ENCODE measurements around the gene CRNN. TPM values are rescaled to one million over a fixed set of nuclear protein-coding genes. Genes with fewer than 3 reads are reported as not detected.

The CRNN gene
- total and polyA plus RNA-seq, 2 experiments from 2014 or later = not detected

DNA sequence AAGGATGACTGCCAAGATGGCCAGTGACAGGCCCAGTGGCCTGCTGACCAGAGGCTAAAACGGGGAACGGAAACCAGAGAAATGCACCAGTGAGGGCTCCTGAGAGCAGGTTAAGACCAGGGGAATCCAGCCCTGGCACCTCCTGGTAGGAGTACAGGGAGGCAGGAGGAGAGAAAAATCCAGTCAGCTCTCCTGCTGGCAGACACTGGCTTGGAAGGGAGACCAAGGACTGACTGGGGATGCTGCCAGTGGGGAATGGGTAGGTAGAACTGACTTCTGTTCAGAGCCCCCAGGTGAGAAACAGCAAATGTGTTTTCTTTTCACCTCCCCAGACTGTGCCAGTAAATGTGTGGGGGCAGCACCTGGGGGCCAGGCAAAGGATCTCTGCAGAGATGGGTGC is 27.7 kb upstream of the CRNN start:
- TF ChIP-seq, protein P1, sequence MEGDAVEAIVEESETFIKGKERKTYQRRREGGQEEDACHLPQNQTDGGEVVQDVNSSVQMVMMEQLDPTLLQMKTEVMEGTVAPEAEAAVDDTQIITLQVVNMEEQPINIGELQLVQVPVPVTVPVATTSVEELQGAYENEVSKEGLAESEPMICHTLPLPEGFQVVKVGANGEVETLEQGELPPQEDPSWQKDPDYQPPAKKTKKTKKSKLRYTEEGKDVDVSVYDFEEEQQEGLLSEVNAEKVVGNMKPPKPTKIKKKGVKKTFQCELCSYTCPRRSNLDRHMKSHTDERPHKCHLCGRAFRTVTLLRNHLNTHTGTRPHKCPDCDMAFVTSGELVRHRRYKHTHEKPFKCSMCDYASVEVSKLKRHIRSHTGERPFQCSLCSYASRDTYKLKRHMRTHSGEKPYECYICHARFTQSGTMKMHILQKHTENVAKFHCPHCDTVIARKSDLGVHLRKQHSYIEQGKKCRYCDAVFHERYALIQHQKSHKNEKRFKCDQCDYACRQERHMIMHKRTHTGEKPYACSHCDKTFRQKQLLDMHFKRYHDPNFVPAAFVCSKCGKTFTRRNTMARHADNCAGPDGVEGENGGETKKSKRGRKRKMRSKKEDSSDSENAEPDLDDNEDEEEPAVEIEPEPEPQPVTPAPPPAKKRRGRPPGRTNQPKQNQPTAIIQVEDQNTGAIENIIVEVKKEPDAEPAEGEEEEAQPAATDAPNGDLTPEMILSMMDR (IDR thresholded peaks at IDR 0.05; ENCODE audit: low read depth, low read length) = no peak
- Histone ChIP-seq H3K9me3 (ENCODE audit: low read depth) (no peaks in the 10 kb centered on the region), H3K27me3 (no peaks in the 10 kb centered on the region), H3K36me3 (no peaks in the 10 kb centered on the region), H3K4me1 (ENCODE audit: low read depth) (no peaks in the 10 kb centered on the region), H3K4me3 (no peak overlapping the region), H3K27ac (no peak overlapping the region)
- no peak for DNase-seq (ENCODE audit: low read depth in 1 of 2, low spot score in 1 of 2)

DNA sequence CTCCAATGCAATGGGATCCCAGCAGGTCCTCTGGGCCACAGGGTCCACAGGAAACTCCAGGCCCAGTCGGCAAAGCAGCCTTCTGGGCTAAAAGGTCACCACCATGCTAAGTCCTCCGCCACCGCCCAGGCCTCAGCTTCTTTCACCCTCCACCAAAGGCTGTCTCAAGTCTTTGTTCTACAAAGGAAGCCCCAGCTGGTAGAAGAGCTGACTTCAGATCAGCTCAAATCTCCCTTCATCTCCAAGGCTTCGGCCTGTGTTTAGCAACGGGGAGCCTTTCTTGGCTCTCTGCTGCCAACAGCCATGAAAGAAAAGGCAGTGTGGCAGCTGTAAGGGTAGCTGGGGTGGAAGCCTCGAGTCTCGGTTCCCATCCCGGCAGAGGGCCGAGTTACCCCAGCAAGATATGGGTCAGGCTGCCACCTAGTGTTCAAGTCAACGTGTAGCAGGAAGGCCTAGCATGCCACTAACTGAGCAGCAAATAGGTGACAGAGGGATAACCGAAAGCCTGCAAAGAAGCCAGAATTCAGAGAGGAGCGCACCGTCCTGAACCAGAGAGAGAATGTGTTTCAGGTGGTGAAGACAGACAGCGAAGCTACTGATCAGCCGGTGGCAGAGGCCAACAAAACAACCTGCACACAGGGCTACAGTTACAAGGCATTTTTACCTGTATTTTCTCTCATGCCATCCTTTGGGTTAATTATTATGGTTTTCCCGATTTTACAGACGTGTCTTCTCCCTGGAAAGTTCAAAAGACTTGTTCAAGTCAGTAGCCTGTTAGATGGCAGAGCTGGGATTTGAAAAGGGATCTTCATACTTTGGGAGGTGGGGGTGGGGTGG is 26.8 kb upstream of the CRNN start:
- no peak overlapping the region for H3K27ac ChIP-seq
- H3K4me1 ChIP-seq (ENCODE audit: low read depth) = no peaks in the 10 kb centered on the region
- H3K9me3 ChIP-seq (ENCODE audit: low read depth) = no peaks in the 10 kb centered on the region
- no peaks in the 10 kb centered on the region for H3K27me3 ChIP-seq
- peak in 1 of 2 donors; percentile 83 for DNase-seq (ENCODE audit: low read depth in 1 of 2, low spot score in 1 of 2)
- no peak overlapping the region for H3K4me3 ChIP-seq
- no peaks in the 10 kb centered on the region for H3K36me3 ChIP-seq
- TF ChIP-seq, protein P1 (IDR thresholded peaks at IDR 0.05; ENCODE audit: low read depth, low read length) = peak; percentile 92

DNA sequence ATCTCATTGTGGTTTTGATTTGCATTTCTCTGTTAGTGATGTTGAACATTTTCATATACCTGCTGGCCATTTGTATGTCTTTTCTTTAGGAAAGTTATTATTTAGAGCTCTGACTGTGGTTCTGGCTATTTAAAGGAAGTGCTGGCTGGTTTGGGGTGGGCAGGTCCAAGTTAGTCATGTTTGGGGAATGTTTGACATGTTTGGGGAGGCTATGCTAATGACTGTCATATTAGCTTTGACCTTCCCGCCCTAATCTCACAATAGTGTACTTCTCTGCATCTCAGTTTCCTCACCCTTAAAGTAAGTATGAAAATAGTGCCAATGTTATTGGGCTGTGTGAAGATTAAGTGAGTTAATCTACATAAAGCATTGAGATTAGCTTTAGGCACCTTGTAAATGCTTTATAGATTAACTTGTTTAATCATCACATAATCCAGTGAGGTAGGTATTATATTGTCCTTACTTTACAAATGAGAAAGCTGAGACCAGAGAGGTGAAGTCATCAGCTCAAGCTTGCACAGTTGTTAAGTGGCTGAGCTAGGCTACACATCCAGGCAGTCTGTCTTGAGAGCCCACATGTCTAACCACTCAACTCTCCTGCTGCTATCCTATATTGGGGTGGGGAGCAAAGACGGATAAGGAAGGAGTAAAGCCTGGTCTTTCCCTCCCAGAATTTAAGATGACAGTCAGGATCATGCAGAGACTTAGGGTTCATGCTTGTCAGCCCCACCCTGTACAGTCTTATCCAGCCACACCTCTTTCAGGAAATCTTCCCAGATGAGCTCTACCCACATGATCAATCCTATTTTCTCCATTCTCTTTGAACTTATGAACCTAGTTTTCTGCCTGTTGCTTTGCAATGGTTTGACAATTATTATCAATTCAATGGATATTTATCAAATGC is 22.8 kb upstream of the CRNN start:
- Histone ChIP-seq H3K9me3 (ENCODE audit: low read depth) (no peaks in the 10 kb centered on the region), H3K4me3 (no peak overlapping the region), H3K36me3 (no peaks in the 10 kb centered on the region), H3K4me1 (ENCODE audit: low read depth) (no peaks in the 10 kb centered on the region), H3K27me3 (no peaks in the 10 kb centered on the region), H3K27ac (no peak overlapping the region)
- TF ChIP-seq, protein P1 (IDR thresholded peaks at IDR 0.05; ENCODE audit: low read depth, low read length) = no peak
- peak in 1 of 2 donors; percentile 10 for DNase-seq (ENCODE audit: low read depth in 1 of 2, low spot score in 1 of 2)

DNA sequence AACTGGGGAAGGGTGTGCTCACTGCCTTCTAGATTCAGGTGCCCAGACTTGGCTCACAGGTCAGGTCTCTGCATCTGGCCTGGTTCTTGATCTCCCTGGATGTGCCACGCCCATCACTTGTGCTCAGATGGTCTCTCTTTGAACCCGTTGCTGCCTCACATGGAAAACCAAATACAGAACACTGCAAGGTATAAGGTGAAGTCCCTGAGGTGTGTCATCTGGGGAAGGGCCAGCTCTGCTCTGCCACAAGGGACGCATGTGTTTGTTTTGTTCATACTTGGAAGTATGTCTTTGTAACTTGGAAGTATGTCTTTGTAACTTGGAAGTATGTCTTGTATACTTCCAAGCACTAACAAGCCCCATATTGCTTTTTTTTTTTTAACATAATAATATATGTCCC is 13.4 kb upstream of the CRNN start:
- no peak for DNase-seq (ENCODE audit: low read depth in 1 of 2, low spot score in 1 of 2)
- no peaks in the 10 kb centered on the region for H3K9me3 ChIP-seq (ENCODE audit: low read depth)
- no peak overlapping the region for H3K27ac ChIP-seq

DNA sequence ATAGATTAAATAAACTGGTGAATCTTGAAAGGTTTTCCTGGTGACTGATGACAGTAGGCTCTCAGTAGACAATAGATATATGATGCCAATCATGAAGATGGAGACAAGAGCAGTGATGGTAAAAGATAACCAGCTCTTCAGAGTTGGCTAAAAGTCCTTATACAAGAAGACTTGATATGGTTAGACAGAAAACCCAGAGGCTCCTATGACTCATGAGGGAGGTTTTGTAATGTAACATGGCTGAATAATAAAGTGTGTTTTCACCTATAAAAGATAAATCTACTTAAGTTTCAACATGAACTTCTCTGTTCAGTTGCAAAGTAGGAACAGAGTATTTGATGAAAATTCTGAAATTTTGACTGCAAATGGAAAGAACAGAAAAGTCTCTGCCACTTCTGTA is 12.7 kb upstream of the CRNN start:
- Histone ChIP-seq H3K9me3 (ENCODE audit: low read depth) (no peaks in the 10 kb centered on the region), H3K4me1 (ENCODE audit: low read depth) (no peaks in the 10 kb centered on the region), H3K27me3 (no peaks in the 10 kb centered on the region), H3K27ac (no peak overlapping the region), H3K36me3 (no peaks in the 10 kb centered on the region), H3K4me3 (no peak overlapping the region)
- TF ChIP-seq, protein P1 (IDR thresholded peaks at IDR 0.05; ENCODE audit: low read depth, low read length) = no peak
- DNase-seq (ENCODE audit: low read depth in 1 of 2, low spot score in 1 of 2) = no peak

More for the DNA sequence above, 13.4 kb upstream of the CRNN start:
- no peaks in the 10 kb centered on the region for H3K36me3 ChIP-seq
- TF ChIP-seq, protein P1 (IDR thresholded peaks at IDR 0.05; ENCODE audit: low read depth, low read length) = no peak
- no peaks in the 10 kb centered on the region for H3K4me1 ChIP-seq (ENCODE audit: low read depth)
- H3K27me3 ChIP-seq = no peaks in the 10 kb centered on the region
- H3K4me3 ChIP-seq = no peak overlapping the region
